ENCODE data around the gene GBP5.

Gene GBP5

DNA sequence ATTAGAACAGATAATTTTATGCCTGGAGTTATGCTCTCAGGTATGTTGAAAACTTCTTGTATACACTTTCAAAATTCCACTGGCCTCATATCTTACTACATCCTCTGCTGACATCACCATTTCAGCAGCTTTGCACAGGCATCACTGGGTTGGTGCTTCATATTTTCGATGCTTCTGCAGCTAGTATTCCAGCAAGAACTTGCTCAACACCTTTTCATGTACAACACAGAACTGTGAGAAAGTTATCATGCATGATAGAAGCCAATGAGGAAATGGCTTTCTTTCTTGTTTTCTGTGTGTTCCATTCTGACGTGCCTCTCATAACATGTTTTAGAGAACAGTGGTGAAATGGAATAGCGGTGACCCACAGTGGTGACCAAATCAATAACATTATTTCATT lies 5.1 kb upstream of the GBP5 start:
- no peaks in the 10 kb centered on the region for H3K36me3 ChIP-seq (ENCODE audit: control insufficient read depth, low read depth, low read length)
- no peak overlapping the region for H3K27ac ChIP-seq (ENCODE audit: low read length)
- H3K9ac ChIP-seq (ENCODE audit: low read length) = no peak overlapping the region
- H3K27me3 ChIP-seq (ENCODE audit: control insufficient read depth, insufficient read depth, low read length) = no peaks in the 10 kb centered on the region
- H3K4me3 ChIP-seq (ENCODE audit: low read length) = no peak overlapping the region
- no peaks in the 10 kb centered on the region for H3K4me1 ChIP-seq (ENCODE audit: control insufficient read depth, low read depth, low read length)
- no peaks in the 10 kb centered on the region for H3K9me3 ChIP-seq (ENCODE audit: control insufficient read depth, low read depth, low read length)

GRCh38 chr1:89276690-89277089 lies 4.0 kb upstream of the GBP5 start:
- Histone ChIP-seq H3K4me1 (ENCODE audit: control insufficient read depth, low read depth, low read length) (no peaks in the 10 kb centered on the region), H3K4me3 (ENCODE audit: low read length) (no peak overlapping the region), H3K36me3 (ENCODE audit: control insufficient read depth, low read depth, low read length) (no peaks in the 10 kb centered on the region), H3K27me3 (ENCODE audit: control insufficient read depth, insufficient read depth, low read length) (no peaks in the 10 kb centered on the region), H3K9me3 (ENCODE audit: control insufficient read depth, low read depth, low read length) (no peaks in the 10 kb centered on the region), H3K27ac (ENCODE audit: low read length) (no peak overlapping the region), H3K9ac (ENCODE audit: low read length) (no peak overlapping the region)

DNA sequence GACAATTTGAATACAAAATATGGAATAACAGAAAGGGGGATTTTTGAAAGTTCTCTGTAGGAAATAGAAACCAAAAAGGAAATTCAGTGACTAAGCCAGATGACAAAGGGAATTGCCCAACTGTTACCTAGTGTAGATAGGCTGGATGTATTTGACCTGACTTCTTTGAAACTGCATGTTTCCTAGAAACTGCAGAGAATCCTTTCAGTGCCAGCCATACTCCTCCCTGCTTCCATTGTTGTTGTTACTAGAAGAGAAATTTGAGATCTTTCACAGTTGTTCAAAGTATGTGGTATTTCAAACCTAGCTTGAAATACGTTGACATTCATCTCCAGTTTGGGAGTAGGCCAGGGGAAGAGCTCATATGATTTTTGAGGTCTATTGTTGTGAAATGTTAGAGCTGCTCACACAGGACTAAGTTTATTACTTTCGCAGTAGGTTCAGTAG lies 1.8 kb upstream of the GBP5 start:
- Histone ChIP-seq H3K27me3 (ENCODE audit: control insufficient read depth, insufficient read depth, low read length) (no peaks in the 10 kb centered on the region), H3K4me1 (ENCODE audit: control insufficient read depth, low read depth, low read length) (no peaks in the 10 kb centered on the region), H3K27ac (ENCODE audit: low read length) (no peak overlapping the region), H3K36me3 (ENCODE audit: control insufficient read depth, low read depth, low read length) (no peaks in the 10 kb centered on the region), H3K9me3 (ENCODE audit: control insufficient read depth, low read depth, low read length) (no peaks in the 10 kb centered on the region), H3K9ac (ENCODE audit: low read length) (no peak overlapping the region), H3K4me3 (ENCODE audit: low read length) (no peak overlapping the region)

DNA sequence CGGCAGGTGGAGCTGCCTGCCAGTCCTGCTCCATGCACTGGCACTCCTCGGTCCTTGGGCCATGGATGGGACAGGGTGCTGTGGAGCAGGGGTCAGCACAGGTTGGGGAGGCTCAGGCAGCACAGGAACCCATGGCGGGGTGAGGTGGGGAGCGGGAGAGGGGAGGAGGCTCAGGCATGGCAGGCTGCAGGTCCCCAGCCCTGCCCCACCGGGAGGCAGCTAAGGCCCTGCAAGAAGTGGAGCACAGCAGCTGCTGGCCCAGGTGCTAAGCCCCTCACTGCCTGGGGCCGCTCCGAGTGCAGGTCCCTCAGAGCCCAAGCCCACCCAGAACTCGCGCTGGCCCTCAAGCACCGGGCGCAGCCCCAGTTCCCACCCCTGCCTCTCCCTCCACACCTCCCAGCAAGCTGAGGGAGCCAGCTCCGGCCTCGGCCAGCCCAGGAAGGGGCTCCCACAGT lies 691 bp upstream of the GBP5 start:
- Histone ChIP-seq H3K4me1 (ENCODE audit: control insufficient read depth, low read depth, low read length) (no peaks in the 10 kb centered on the region), H3K4me3 (ENCODE audit: low read length) (no peak overlapping the region), H3K27me3 (ENCODE audit: control insufficient read depth, insufficient read depth, low read length) (no peaks in the 10 kb centered on the region), H3K9me3 (ENCODE audit: control insufficient read depth, low read depth, low read length) (no peaks in the 10 kb centered on the region), H3K27ac (ENCODE audit: low read length) (no peak overlapping the region), H3K9ac (ENCODE audit: low read length) (no peak overlapping the region), H3K36me3 (ENCODE audit: control insufficient read depth, low read depth, low read length) (no peaks in the 10 kb centered on the region)

DNA sequence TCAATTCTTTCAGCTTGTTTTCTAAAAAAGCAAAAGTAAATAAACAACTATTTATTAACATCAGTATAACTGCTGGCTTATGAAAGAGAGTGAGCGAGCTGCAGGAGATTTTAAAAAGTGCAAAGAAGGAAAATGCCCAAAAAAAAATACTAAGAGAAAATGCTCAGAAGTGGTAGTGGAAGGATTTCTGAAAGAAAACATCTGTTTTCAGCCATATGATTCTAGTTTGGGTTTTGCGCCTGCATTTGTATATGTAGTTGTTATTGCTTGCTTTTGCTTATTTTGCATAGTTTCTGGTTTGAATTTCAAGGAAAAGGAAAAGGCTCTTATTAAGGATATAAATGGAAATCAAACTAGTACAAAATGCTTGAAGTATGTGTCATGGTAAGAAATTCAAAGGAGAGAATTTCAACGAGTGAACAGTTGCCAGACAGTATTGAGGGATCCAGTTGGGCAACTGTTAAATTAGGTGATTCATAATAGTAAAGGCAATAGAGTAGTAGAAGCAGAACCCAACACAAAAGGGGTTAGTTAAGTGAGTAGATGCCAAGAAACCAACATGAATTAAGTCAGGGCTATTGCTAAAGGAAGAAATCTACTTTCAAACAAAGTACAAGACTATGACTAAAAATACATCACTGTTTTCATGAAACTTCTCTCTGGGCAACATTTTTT lies 1.2 kb downstream of the GBP5 start:
- Histone ChIP-seq H3K4me1 (ENCODE audit: control insufficient read depth, low read depth, low read length) (no peaks in the 10 kb centered on the region), H3K9ac (ENCODE audit: low read length) (no peak overlapping the region), H3K27ac (ENCODE audit: low read length) (no peak overlapping the region), H3K27me3 (ENCODE audit: control insufficient read depth, insufficient read depth, low read length) (no peaks in the 10 kb centered on the region), H3K36me3 (ENCODE audit: control insufficient read depth, low read depth, low read length) (no peaks in the 10 kb centered on the region), H3K4me3 (ENCODE audit: low read length) (no peak overlapping the region), H3K9me3 (ENCODE audit: control insufficient read depth, low read depth, low read length) (no peaks in the 10 kb centered on the region)

DNA sequence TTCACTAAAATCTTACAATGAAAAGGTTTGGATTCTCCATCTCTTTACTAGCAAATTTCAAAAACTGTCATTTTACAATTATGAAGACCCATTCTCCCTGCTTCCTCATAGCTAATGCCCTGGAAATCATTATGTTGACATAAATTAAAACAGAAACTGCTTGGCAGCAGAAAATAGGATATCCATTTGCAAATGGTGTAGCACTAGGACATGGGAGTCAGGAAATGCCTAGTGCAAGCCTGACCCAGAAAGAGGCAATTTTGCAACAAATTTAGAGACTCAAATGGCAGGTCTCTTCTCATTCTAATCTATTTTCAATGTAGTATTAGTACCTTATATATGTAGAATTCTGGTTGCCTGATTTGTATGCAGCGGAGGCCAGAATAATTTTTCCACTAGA lies 2.2 kb downstream of the GBP5 start:
- no peaks in the 10 kb centered on the region for H3K4me1 ChIP-seq (ENCODE audit: control insufficient read depth, low read depth, low read length)
- H3K9ac ChIP-seq (ENCODE audit: low read length) = no peak overlapping the region
- H3K27ac ChIP-seq (ENCODE audit: low read length) = no peak overlapping the region

GRCh38 chr1:89269277-89269676 lies 3.4 kb downstream of the GBP5 start:
- Histone ChIP-seq H3K4me1 (ENCODE audit: control insufficient read depth, low read depth, low read length) (no peaks in the 10 kb centered on the region), H3K27me3 (ENCODE audit: control insufficient read depth, insufficient read depth, low read length) (no peaks in the 10 kb centered on the region), H3K27ac (ENCODE audit: low read length) (no peak overlapping the region), H3K36me3 (ENCODE audit: control insufficient read depth, low read depth, low read length) (no peaks in the 10 kb centered on the region), H3K9me3 (ENCODE audit: control insufficient read depth, low read depth, low read length) (no peaks in the 10 kb centered on the region), H3K4me3 (ENCODE audit: low read length) (no peak overlapping the region), H3K9ac (ENCODE audit: low read length) (no peak overlapping the region)

More for the DNA sequence above, 2.2 kb downstream of the GBP5 start:
- H3K9me3 ChIP-seq (ENCODE audit: control insufficient read depth, low read depth, low read length) = no peaks in the 10 kb centered on the region
- no peaks in the 10 kb centered on the region for H3K36me3 ChIP-seq (ENCODE audit: control insufficient read depth, low read depth, low read length)
- H3K27me3 ChIP-seq (ENCODE audit: control insufficient read depth, insufficient read depth, low read length) = no peaks in the 10 kb centered on the region
- no peak overlapping the region for H3K4me3 ChIP-seq (ENCODE audit: low read length)

DNA sequence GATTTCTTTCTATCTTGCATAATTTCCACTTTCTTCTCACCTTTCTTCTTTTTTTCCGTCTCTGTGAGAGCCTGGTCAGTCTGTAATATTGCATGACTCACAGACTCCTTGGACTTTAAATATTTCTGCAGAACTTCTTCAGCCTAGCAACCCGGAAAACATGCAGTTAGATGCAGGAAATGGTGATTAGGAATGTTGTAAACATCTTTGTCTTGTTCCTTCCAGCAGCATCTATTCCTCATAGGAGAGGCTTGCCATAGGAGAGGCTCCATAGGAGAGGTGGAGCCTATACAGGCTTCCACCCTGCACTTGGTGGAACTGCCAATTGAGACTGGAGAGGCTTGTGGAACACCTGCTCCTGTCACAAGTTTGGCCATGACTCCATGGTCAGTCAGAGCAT lies 10.0 kb downstream of the GBP5 start:
- Histone ChIP-seq H3K9ac (ENCODE audit: low read length) (no peak overlapping the region), H3K27ac (ENCODE audit: low read length) (no peak overlapping the region), H3K4me1 (ENCODE audit: control insufficient read depth, low read depth, low read length) (peaks cover 7% of the 10 kb centered on the region)

DNA sequence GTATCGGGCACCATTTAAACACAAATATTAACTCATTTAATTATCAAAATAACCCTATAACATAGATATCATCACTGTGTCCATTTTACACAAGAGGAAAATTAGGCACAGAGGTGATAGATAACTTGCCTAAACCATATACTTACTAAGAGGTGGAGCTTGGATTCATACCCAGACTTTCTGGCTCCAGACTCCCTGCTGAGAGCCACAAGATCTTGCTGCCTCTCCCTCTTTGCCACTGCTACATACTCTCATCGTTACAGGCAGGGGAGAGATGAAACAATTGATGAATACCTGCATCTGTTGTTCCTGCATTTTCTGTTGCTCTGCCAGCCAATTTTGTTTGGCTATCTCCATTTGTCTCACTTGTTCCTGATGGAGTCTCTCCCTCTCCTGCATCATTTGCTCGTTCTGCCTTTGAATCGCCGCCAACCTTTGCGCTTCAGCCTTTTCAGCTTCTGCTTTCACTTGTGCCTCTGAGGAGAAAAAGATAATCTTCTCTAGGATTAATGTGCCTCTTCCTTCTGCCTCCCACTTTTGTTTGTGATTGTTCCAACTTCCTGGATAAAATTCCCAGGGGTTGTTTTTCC lies 10.6 kb downstream of the GBP5 start:
- Histone ChIP-seq H3K9me3 (ENCODE audit: control insufficient read depth, low read depth, low read length) (no peaks in the 10 kb centered on the region), H3K9ac (ENCODE audit: low read length) (no peak overlapping the region), H3K36me3 (ENCODE audit: control insufficient read depth, low read depth, low read length) (no peaks in the 10 kb centered on the region), H3K27me3 (ENCODE audit: control insufficient read depth, insufficient read depth, low read length) (no peaks in the 10 kb centered on the region), H3K4me1 (ENCODE audit: control insufficient read depth, low read depth, low read length) (peaks cover 7% of the 10 kb centered on the region), H3K27ac (ENCODE audit: low read length) (no peak overlapping the region), H3K4me3 (ENCODE audit: low read length) (no peak overlapping the region)

More for the DNA sequence above, 10.0 kb downstream of the GBP5 start:
- Histone ChIP-seq H3K9me3 (ENCODE audit: control insufficient read depth, low read depth, low read length) (no peaks in the 10 kb centered on the region), H3K36me3 (ENCODE audit: control insufficient read depth, low read depth, low read length) (no peaks in the 10 kb centered on the region), H3K27me3 (ENCODE audit: control insufficient read depth, insufficient read depth, low read length) (no peaks in the 10 kb centered on the region), H3K4me3 (ENCODE audit: low read length) (no peak overlapping the region)

DNA sequence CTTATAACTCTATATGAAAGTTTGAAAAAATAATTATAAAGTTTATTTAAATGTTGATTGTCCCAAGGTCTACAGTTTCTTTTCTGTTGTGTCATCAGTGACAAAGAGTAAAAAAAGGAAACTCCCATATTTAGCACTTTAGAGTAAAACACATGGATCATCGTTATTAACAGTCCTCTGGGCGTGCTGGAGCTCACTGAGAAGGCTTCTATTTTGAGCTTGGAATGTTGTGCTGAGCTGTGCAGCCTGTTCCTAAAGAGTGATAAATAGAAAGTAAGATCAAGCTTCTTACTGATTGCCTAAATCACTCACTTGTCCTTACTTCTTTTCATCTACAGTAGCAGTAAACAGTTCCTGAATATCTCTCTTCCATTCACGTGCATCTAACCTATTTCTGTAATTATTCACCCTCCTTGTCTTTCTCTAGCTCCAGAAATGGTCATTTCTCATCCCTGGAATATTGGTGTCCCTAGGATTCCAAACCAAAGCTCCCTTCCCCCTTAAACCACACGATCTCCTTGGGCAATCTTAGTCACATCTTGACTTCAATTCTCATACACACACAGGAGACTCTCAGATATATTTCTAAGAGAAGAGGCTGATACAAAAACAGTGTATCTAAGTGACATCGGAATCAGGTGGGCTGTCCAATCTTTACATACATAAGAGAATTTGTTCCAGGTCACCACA lies 11.9 kb downstream of the GBP5 start:
- Histone ChIP-seq H3K9ac (ENCODE audit: low read length) (no peak overlapping the region), H3K36me3 (ENCODE audit: control insufficient read depth, low read depth, low read length) (no peaks in the 10 kb centered on the region), H3K27ac (ENCODE audit: low read length) (no peak overlapping the region), H3K4me1 (ENCODE audit: control insufficient read depth, low read depth, low read length) (peaks cover 7% of the 10 kb centered on the region), H3K4me3 (ENCODE audit: low read length) (no peak overlapping the region), H3K9me3 (ENCODE audit: control insufficient read depth, low read depth, low read length) (no peaks in the 10 kb centered on the region), H3K27me3 (ENCODE audit: control insufficient read depth, insufficient read depth, low read length) (no peaks in the 10 kb centered on the region)

DNA sequence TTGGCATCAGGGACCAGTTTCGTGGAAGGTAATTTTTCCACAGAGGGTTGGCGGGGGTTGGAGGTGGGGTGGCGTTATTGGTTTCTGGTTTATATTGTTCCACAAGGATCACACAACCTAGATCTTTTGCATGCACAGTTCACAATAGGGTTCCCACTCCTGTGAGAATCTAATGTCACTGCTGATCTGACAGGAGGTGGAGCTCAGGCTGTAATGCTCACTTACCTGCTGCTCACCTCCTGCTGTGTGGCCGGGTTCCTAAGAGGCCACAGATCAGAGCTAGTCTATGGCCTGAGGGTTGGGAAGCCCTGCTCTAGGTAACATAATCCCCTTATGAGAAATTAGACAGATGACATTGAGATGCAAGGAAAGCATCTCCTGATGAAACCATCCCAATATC lies 12.6 kb downstream of the GBP5 start:
- H3K36me3 ChIP-seq (ENCODE audit: control insufficient read depth, low read depth, low read length) = no peaks in the 10 kb centered on the region
- no peaks in the 10 kb centered on the region for H3K27me3 ChIP-seq (ENCODE audit: control insufficient read depth, insufficient read depth, low read length)
- no peaks in the 10 kb centered on the region for H3K9me3 ChIP-seq (ENCODE audit: control insufficient read depth, low read depth, low read length)
- no peak overlapping the region for H3K4me3 ChIP-seq (ENCODE audit: low read length)
- H3K4me1 ChIP-seq (ENCODE audit: control insufficient read depth, low read depth, low read length) = peaks cover 7% of the 10 kb centered on the region
- no peak overlapping the region for H3K27ac ChIP-seq (ENCODE audit: low read length)
- no peak overlapping the region for H3K9ac ChIP-seq (ENCODE audit: low read length)

All from iPS-18a (cell line).